ENCODE measurements around the gene OR2J2.
"Not testable (repeated sequence)": the region's sequence is repeated elsewhere in the genome, so short reads cannot be mapped to it uniquely, and the experiment has no call there.

DNA sequence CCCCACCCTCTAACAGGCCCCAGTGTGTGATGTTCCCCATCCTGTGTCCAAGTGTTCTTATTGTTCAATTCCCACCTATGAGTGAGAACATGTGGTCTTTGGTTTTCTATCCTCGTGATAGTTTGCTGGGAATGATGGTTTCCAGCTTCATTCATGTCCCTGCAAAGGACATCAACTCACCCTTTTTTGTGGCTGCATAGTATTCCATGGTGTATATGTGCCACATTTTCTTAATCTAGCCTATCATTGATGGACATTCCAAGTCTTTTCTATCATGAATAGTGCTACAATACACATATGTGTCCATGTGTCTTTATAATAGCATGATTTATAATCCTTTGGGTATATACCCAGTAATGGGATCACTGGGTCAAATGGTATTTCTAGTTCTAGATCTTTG is 15.5 kb upstream of the OR2J2 start:
- TF ChIP-seq, protein P1, sequence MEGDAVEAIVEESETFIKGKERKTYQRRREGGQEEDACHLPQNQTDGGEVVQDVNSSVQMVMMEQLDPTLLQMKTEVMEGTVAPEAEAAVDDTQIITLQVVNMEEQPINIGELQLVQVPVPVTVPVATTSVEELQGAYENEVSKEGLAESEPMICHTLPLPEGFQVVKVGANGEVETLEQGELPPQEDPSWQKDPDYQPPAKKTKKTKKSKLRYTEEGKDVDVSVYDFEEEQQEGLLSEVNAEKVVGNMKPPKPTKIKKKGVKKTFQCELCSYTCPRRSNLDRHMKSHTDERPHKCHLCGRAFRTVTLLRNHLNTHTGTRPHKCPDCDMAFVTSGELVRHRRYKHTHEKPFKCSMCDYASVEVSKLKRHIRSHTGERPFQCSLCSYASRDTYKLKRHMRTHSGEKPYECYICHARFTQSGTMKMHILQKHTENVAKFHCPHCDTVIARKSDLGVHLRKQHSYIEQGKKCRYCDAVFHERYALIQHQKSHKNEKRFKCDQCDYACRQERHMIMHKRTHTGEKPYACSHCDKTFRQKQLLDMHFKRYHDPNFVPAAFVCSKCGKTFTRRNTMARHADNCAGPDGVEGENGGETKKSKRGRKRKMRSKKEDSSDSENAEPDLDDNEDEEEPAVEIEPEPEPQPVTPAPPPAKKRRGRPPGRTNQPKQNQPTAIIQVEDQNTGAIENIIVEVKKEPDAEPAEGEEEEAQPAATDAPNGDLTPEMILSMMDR (IDR thresholded peaks at IDR 0.05): not testable (repeated sequence)
- not testable (repeated sequence) for TF ChIP-seq POLR2AphosphoS5, POLR2A, EP300 (IDR thresholded peaks at IDR 0.05)
